GM18909 (cell line): Measurements from ENCODE around the gene PHYKPL.
"Not testable (repeated sequence)": the region's sequence is repeated elsewhere in the genome, so short reads cannot be mapped to it uniquely, and the experiment has no call there.

ENCODE experiments used
- ATAC-seq: cut with Tn5 transposase; IDR thresholded peaks from one replicate; pipeline ENCODE4 v1.9.1; 2021; ENCODE audit warnings: mild to moderate bottlenecking; ENCODE audit not compliant: unreplicated experiment, poor library complexity

The PHYKPL gene

GRCh38 chr5:178266581-178266980 is 34.0 kb upstream of the PHYKPL start:
- no peak for ATAC-seq

GRCh38 chr5:178265746-178266145 is 33.1 kb upstream of the PHYKPL start:
- no peak for ATAC-seq

DNA sequence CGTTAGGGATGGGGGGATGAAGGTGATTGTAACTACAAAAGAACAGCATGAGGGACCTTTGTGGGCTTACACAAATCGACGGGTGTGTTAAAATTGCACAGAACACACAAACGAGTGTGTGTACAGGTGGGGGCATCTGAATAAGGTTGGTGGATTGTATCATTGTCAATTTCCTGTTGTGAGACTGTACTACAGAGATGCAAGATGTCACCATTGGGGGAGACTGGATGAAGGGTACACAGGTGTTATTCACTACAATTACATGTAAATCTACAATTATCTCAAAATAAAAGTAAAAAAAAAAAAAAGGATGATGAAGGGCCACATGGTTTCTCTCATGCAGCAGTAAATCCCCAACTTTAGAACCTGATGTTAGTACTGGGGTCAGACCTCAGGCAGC is 31.4 kb upstream of the PHYKPL start:
- no peak for ATAC-seq

- no peak for ATAC-seq
Measured at GRCh38 chr5:178261666-178262600, 29.3 kb upstream of the PHYKPL start.

GRCh38 chr5:178259623-178260536 is 27.3 kb upstream of the PHYKPL start:
- ATAC-seq = no peak

GRCh38 chr5:178257650-178258049 is 25.0 kb upstream of the PHYKPL start:
- no peak for ATAC-seq

- no peak for ATAC-seq
Measured at GRCh38 chr5:178256746-178257145, 24.1 kb upstream of the PHYKPL start.

DNA sequence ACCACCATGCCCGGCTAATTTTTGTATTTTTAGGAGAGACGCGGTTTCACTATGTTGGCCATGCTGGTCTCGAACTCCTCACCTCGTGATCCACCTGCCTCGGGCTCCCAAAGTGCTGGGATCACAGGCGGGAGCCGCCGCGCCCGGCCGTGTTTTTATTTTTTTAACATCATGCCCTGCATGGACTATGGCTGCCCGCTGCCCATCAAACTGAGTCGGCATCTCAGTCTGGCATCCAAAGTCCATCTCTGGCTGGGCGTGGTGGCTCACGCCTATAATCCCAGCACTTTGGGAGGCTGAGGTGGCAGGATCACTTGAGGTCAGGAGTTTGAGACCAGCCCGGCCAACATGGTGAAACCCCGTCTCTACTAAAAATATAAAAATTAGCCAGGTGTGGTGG is 21.0 kb upstream of the PHYKPL start:
- not testable (repeated sequence) for ATAC-seq

DNA sequence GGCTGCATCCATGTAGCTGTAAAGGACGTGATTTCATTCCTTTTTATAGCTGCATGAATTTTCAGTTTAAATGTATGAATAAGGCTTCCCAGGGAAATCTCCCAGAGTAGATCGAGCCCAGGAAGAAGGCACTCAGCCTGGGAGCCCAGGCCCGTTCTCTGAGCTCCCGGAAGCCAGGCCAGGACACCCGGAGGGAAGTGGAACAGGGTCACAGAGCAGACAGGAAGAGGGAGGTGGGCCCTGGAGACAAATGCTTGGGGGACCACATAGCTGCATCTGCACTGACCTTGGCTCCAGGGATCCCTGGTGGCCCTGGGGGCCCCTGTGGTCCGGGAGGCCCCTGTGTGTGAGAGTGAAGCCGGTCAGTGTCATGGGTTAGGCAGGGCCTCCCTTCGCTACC is 19.7 kb upstream of the PHYKPL start:
- no peak for ATAC-seq

DNA sequence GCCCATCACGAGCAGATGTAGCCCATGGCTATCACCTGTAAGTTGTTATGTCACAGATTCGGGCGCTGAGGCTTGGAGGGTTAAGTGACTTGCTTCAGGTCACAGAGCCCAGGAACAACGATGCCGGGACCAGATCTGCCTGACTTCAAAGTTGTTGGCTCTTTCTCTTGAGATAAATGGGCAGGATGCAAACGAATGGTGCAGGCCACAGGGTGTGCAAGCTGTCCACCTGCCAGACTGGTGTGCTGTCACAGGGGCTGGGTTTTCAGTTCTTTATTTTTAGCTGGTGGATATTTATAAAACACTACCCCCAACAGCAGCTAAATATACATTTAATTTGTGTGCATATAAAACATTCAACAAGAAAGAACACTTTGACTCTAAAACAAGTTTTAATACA is 17.7 kb upstream of the PHYKPL start:
- ATAC-seq = no peak

DNA sequence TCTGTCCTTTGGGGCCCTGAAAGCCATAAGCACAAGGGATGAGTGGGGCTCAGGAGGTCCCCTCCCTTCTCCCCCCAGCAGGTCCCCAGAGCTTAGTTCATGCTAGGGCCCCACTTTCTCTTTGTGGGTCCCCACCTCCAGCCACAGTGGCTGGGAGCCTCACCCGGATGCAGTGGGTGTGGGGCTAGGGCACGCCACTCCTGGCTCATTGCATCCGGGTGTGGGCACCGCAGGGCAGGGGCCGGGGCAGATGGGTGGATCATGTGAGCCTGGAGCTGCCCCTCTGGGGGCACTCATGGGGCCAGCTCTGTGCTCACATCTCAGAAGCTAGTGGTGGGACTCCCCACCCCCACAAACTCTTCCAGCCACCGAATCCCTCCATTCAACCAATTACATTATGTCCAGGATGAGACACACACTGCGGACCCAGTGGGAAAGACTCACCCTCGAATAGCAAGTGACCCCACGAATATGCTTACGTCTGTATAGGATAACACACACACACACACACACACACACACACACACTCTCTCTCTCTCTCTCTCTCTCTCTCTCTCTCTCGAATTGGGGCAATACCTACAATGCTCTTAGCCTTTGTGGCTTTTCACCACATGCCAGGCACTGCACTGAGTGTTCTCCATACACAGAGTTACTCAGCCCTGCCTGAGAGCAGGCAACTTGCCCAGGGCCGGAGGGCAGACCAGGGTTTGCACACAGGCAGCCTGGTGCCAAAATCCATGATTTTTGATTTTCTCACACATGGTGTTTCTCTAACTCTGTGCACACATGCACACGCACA is 16.8 kb upstream of the PHYKPL start:
- no peak for ATAC-seq

DNA sequence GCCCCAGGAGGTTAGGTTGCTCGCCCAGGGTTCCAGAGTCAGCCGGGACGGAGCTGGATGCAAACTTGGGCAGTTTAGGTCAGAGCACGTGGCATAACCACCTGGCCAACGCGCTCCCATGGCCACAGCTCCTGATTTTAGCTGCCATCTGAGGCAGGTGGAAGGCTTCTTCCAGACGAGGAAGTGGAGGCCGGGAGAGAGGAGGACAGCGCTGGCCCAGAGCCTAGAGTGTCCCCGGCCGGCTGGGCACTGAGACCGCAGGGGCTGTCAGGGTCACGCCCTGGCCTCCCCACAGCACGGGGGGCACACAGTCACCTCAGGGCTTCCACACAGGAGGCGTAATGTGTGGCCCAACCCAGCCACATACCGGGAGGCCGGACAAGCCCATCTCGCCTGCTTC is 16.1 kb upstream of the PHYKPL start:
- ATAC-seq = no peak

DNA sequence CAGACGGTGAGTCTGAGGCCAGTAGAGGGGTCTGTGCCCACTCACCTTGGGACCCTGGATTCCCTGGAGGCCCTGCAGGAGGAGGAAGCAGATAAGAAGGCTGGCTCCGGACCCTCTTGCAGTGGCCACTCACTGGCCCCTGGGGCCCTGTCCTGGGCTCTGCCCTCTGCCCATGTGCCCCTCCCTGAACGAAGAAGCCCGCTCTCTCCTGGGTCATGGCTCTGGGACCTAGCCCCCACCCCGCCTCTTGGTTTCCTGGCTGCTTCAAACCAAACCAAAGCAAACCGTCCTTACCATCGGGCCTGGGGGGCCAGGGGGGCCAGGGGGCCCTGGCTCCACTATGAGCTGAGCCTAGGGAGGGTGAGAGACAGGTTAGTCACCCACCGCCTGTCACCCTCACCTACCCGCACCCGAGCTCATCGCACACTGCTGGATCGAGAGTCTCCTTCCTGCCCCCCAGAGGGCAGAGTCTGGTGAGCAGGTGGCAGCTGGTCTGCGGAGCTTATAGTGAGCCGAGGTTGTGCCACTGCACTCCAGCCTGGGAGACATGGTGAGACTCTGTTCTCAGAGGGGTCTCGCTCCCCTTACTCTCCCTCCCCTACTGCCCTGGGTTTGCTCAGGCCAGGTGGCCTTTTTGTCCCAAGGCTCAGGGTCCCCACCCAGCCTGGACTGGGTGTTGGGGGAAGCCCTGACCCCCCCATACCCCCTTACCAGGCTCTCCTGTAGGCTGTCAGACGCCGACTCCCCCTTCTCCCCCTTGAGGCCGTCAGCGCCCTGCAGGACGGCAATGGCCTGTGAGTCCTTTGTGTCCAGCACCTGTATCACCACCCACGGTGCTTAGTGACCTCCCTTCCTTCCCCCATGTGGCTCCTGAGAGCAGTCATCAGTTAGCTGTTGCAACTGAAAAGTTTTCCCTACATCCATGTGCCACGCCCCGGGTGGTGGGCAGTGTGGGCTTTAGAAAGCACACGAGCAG is 15.2 kb upstream of the PHYKPL start:
- no peak for ATAC-seq

DNA sequence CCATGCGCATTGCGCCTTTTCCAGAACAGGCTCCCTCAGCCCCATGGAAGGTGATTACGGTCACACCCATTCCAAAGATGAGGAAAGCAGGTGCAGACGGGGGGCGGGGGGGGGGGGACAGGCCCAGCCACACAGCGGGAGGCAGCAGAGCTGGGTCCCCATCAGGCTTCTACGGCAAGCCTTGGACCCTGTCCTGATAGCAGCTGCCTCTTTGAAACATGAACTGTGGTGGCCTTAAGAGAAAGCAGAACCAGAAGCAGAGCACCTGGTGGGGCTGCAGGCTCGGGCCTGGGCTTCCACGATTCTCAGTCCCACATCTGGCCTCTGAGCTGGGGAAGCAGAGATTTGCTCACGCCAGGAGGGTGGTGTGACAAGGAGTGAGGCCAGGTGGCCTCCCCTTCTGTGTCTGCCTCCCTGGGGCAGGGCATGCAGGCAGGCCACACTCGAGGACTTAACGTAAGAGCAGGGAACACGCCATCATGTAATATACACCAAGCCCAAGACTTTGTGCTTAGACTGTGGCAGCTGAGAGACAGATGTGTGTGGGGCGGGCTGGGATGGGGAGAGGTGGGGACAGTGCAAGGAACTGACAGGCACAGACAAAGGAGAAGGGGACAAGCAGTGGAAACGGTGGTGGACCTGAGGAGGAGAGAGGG is 14.2 kb upstream of the PHYKPL start:
- no peak for ATAC-seq

DNA sequence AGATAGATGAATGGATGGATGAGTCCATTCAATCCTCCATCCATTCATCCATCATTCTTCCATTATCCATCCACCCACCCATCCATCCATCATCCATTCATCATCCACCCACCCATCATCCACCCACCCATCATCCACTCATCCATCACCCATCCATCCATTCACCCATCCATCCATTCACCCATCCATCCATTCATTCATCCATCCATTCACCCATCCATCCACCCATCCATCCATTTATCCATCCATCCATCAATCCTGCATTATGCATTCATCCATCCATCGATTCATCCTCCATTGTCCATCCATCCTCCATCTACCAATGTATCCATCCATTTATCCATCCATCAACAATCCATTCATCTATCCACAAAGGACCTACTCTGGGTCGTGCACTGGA is 12.8 kb upstream of the PHYKPL start:
- no peak for ATAC-seq

GRCh38 chr5:178244576-178244975 is 12.0 kb upstream of the PHYKPL start:
- ATAC-seq = no peak

DNA sequence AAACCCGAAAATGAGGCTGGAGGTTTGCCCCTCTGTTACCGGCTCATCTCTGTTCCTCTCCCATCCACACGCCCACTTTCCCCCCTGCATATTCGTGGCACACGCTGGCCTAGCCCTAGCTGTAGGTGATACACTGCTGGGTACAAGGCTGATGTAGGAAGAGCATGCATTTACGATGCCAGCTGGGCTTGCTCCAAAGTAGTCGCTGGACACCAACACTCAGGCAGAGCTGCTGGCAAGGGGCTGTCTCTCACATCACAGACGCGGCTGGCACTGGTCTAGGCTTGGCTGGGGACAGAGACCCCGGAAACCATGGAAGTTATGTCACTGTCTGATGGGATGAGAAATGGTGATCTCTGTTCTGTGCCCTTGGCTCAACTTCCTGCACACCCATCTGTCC is 9.8 kb upstream of the PHYKPL start:
- no peak for ATAC-seq

DNA sequence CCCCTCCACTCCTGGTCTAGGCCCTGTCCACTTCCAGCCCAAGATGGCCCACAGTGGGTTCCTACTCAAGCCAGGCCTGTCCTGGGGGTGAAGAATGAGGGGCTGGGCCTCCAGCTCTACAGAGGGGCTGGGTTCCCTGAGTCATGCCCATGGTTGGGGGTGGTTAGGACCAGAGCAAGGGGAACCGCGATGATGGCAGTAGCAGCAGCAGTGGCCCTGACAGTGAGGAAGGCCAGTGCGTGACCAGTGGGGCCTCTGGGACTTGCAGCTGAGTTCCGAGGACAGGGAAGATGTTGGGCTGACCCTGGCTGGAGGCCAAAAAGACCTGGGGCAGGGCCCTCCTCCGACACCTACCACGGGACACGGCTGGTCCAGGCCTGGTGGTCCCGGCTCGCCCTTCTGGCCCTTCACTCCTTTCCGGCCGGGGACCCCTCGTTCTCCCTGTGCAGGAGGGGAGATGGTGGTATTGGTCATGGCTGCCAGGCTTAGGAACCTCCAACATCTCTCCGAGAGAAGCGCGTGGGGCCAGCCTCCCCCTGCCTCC is 9.2 kb upstream of the PHYKPL start:
- ATAC-seq = no peak
